HG03064 (cell line): ENCODE measurements around the gene MICAL3.

Source experiments
- ATAC-seq: cut with Tn5 transposase; IDR thresholded peaks from one replicate; pipeline ENCODE4 v1.9.1; 2021; ENCODE audit warnings: low read depth; ENCODE audit not compliant: unreplicated experiment

Gene MICAL3

GRCh38 chr22:17955590-17956379, 68.6 kb downstream of the MICAL3 start:
- ATAC-seq, result no peak

- no peak for ATAC-seq
These were observed 69.3 kb downstream of the MICAL3 start for GRCh38 chr22:17954860-17955587.

GRCh38 chr22:17954200-17954859, 70.0 kb downstream of the MICAL3 start:
- no peak for ATAC-seq

- ATAC-seq, result no peak
These were observed 71.2 kb downstream of the MICAL3 start for GRCh38 chr22:17953147-17953546.

- ATAC-seq, result no peak
These were observed 72.0 kb downstream of the MICAL3 start for GRCh38 chr22:17952273-17952801.

- ATAC-seq, result no peak
These were observed 73.0 kb downstream of the MICAL3 start for GRCh38 chr22:17951315-17951714.

GRCh38 chr22:17950651-17951214, 73.6 kb downstream of the MICAL3 start:
- ATAC-seq, result no peak

- no peak for ATAC-seq
These were observed 74.5 kb downstream of the MICAL3 start for GRCh38 chr22:17949642-17950473.

- ATAC-seq, result no peak
These were observed 76.3 kb downstream of the MICAL3 start for GRCh38 chr22:17948101-17948500.

GRCh38 chr22:17946662-17947367, 77.5 kb downstream of the MICAL3 start:
- no peak for ATAC-seq

GRCh38 chr22:17945888-17946648, 78.3 kb downstream of the MICAL3 start:
- no peak for ATAC-seq

- ATAC-seq, result no peak
These were observed 79.0 kb downstream of the MICAL3 start for GRCh38 chr22:17945156-17945887.

GRCh38 chr22:17944256-17944655, 80.1 kb downstream of the MICAL3 start:
- no peak for ATAC-seq

- no peak for ATAC-seq
These were observed 80.7 kb downstream of the MICAL3 start for GRCh38 chr22:17943533-17944249.

- no peak for ATAC-seq
These were observed 81.6 kb downstream of the MICAL3 start for GRCh38 chr22:17942721-17943120.

- ATAC-seq, result no peak
These were observed 82.6 kb downstream of the MICAL3 start for GRCh38 chr22:17941471-17942406.
